Activated naive CD4-positive, alpha-beta T cell treated with anti-CD3 and anti-CD28 coated beads for 36 hours (primary cell): ENCODE data around the gene REG4. TPM values are rescaled to one million over a fixed set of nuclear protein-coding genes. Genes with fewer than 3 reads are reported as not detected.

Source experiments
- CTCF ChIA-PET: fragments of 350-600 bp; sonication (Branson Sonifier 250); formaldehyde crosslinking; loops from one replicate; lab custom pipeline; 2021; ENCODE audit warnings: antibody characterized with exemption; lab: Charles Lee
- DNase-seq: peaks from one replicate; pipeline ENCODE4 v3.0.0-alpha.2; 2020
- H3K27ac Mint-ChIP-seq: one replicate; pipeline ENCODE4 v1.8.0; 2021; ENCODE audit warnings: mild to moderate bottlenecking, mixed read lengths
- H3K27me3 Mint-ChIP-seq: one replicate; pipeline ENCODE4 v1.8.0; 2021; ENCODE audit warnings: low read depth, mixed read lengths
- H3K36me3 Mint-ChIP-seq: one replicate; pipeline ENCODE4 v1.8.0; 2021; ENCODE audit warnings: low read depth, mixed read lengths
- H3K4me1 Mint-ChIP-seq: one replicate; pipeline ENCODE4 v1.8.0; 2021; ENCODE audit warnings: low read depth, mixed read lengths
- H3K4me3 Mint-ChIP-seq: one replicate; pipeline ENCODE4 v1.8.0; 2021; ENCODE audit warnings: mild to moderate bottlenecking, moderate library complexity, mixed read lengths
- H3K9me3 Mint-ChIP-seq: one replicate; pipeline ENCODE4 v1.8.0; 2021; ENCODE audit warnings: mixed read lengths
- intact Hi-C: fragments of 100-400 bp; cut with micrococcal nuclease; formaldehyde crosslinking; loops from one replicate; pipeline ENCODE4 v1.15.1; 2023
- total RNA-seq, 2 experiments: library from RNA; stranded (reverse); gene quantifications; one replicate each; pipeline ENCODE4 v1.2.3, GENCODE V29; 2021

The REG4 gene
- total RNA-seq, 2 experiments from 2014 or later = 0.64 to 1.0 TPM

DNA sequence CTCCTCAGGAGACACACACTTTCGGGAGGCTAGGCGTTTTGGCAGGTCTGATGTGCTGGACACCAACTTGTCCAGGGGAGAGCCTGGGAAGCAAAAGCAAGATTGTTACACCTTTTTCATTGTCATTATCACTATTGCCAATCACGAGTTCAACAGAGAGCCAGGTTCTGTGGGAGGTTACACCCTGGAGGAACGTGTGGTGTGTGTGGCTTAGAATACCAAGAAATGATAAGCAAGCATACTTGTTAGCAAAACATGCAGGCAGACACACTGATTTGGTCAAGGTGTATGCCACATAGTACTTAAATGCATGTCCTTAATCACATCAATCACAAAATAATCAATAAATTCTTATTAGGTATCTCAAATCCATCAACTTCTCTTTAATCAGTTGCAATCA is 58.7 kb downstream of the REG4 start:
- Mint-ChIP-seq H3K27me3 (peaks cover 2% of the 10 kb centered on the region), H3K27ac (no peak overlapping the region), H3K4me3 (no peak overlapping the region), H3K36me3 (no peaks in the 10 kb centered on the region), H3K4me1 (no peaks in the 10 kb centered on the region), H3K9me3 (no peaks in the 10 kb centered on the region)
- CTCF ChIA-PET = interaction anchor here (6.2 kb wide), 1 partner anchor 9 kb away, joined by 24 read pairs; no protein-coding TSS in a partner anchor
- no peak for DNase-seq
- intact Hi-C loops = no loop called here

DNA sequence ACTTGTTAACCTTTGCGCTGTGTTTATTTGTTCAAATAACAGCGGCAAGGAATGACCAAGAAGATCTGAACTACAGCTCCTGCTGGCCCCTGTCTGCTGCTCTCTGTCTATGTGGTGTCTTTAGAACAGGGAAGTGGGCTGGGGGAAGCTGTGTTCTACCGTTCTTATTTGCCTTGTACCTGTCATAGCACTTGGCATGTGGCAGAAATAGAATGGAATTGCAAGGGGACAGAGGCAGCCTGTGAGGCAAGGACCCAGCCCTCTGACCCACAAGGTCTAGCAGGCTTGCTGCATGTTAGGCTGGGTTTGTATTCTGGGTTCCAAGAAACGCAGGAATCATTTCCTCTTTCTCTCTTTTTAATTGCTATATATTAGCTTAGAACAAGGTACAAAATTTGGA is 63.2 kb downstream of the REG4 start:
- Mint-ChIP-seq H3K9me3 (no peaks in the 10 kb centered on the region), H3K27me3 (peaks cover 2% of the 10 kb centered on the region), H3K4me1 (peaks cover 15% of the 10 kb centered on the region), H3K4me3 (no peak overlapping the region), H3K36me3 (peaks cover 10% of the 10 kb centered on the region), H3K27ac (no peak overlapping the region)
- DNase-seq = no peak
- CTCF ChIA-PET = no interaction called here
- intact Hi-C loops = no loop called here

DNA sequence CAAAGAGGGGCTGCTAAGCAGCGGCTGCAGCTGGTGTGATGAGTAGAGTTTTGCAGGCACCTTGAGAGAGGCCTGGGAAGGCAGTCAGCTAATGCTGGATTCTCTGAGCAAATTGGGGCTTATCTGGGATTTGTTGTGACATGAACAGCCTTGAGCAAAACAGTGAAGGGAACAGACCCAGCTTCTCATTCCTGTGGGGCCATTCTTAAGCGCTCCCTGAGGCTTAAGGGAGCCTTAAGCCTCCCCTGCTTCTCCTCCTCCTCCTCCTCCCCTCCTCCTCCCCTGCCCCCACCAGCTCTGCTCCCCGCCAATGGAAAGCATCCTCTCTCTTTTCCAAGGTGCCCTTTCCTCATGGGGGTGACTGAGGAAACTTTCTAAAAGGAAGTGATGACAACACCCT is 63.8 kb downstream of the REG4 start:
- CTCF ChIA-PET = interaction anchor here (0.8 to 1.0 kb wide), 3 partner anchors 19 to 148 kb away, joined by 3 to 4 read pairs (median 3); no protein-coding TSS in a partner anchor
- Mint-ChIP-seq H3K9me3 (no peaks in the 10 kb centered on the region), H3K27ac (no peak overlapping the region), H3K27me3 (peaks cover 1% of the 10 kb centered on the region), H3K36me3 (peaks cover 11% of the 10 kb centered on the region), H3K4me1 (peaks cover 15% of the 10 kb centered on the region), H3K4me3 (no peak overlapping the region)
- intact Hi-C loops = no loop called here
- no peak for DNase-seq

DNA sequence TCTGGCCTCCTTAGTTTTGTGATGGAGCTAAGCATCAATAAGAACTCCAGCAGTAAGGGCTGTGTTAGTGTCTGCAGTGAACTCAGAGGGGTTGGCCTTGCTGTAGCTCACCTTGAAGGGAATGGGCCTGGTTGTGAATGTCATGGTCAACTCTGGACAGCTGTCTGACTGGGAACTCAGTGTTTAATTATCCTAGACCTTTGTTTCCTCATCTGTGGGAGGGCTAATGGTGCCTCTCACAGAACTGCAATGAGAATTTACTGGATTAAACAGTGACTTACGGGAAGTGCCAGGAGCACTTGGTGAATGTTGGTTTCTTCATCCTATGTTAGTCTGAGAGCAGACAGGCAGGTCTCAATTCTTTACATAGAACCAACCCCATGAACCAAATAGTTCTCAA is 66.2 kb downstream of the REG4 start:
- CTCF ChIA-PET = interaction anchor here (0.7 to 4.4 kb wide), 16 partner anchors 10 to 165 kb away, joined by 3 to 24 read pairs (median 4); no protein-coding TSS in a partner anchor
- H3K27me3 Mint-ChIP-seq = no peaks in the 10 kb centered on the region
- H3K4me3 Mint-ChIP-seq = no peak overlapping the region
- no peak for DNase-seq
- H3K36me3 Mint-ChIP-seq = peaks cover 15% of the 10 kb centered on the region
- intact Hi-C loops = loop anchor here (2.0 kb wide), 1 partner anchor 32 kb away; no protein-coding TSS in a partner anchor
- no peaks in the 10 kb centered on the region for H3K9me3 Mint-ChIP-seq
- peaks cover 15% of the 10 kb centered on the region for H3K4me1 Mint-ChIP-seq
- no peak overlapping the region for H3K27ac Mint-ChIP-seq

GRCh38 chr1:119744598-119744942 is 66.7 kb downstream of the REG4 start:
- no peak for DNase-seq
- Mint-ChIP-seq H3K36me3 (peaks cover 15% of the 10 kb centered on the region), H3K4me3 (no peak overlapping the region), H3K4me1 (peaks cover 15% of the 10 kb centered on the region), H3K27me3 (no peaks in the 10 kb centered on the region), H3K9me3 (no peaks in the 10 kb centered on the region), H3K27ac (no peak overlapping the region)
- CTCF ChIA-PET = interaction anchor here (0.7 to 4.4 kb wide), 16 partner anchors 10 to 165 kb away, joined by 3 to 24 read pairs (median 4); no protein-coding TSS in a partner anchor
- intact Hi-C loops = loop anchor here (1.0 to 5.0 kb wide), 5 partner anchors 32 to 224 kb away; no protein-coding TSS in a partner anchor

Other genes with a start within 250 kb of the REG4 start
- gene ZNF697, start 163.2 kb downstream of the REG4 start, total RNA-seq = under 1 TPM; 0.41 to 0.59 TPM
- gene PHGDH, start 99.5 kb downstream of the REG4 start, total RNA-seq = 100 to 1,000 TPM; 422 to 439 TPM
- not detected for gene HMGCS2, start 42.6 kb downstream of the REG4 start, total RNA-seq
- gene ADAM30, start 85.1 kb upstream of the REG4 start, total RNA-seq = not detected